ENCODE data around the gene PTPN7. TPM values are rescaled to one million over a fixed set of nuclear protein-coding genes. Genes with fewer than 3 reads are reported as not detected.

Gene PTPN7
- total RNA-seq: not detected in 2 replicates

DNA sequence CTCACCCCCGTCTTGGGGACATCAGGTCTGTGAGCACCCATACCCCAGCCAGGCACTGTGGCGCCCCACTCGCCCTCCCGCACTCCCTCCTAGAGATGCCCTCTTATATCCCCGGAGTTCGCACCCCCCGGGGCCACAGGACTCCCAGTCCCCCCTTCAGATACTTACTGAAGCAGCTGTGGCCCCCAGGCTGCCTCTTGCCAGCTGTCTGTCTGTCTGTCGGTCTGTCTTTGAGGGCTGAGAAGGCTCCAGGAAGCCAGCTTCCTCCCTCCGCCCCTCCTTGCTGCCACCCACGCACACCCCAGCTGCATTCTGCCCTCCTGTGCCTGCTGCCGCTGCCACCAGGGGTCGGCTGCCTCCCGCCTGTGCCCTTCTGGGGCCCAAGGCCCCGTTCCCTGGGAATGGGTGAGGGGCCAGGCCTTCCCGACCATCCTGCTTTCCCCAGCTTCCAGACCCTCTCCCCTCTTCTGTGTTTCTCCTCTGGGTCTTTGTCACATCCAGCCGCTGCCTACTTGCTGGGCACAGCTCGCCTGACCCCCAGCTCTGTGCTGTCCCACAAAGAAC lies at the start of gene PTPN7:
Gene PTPN7, minus strand, starts transcription at position 226 of the 564 bp plus-strand sequence. CDS start 1,200 bp downstream, outside the sequence.

DNA sequence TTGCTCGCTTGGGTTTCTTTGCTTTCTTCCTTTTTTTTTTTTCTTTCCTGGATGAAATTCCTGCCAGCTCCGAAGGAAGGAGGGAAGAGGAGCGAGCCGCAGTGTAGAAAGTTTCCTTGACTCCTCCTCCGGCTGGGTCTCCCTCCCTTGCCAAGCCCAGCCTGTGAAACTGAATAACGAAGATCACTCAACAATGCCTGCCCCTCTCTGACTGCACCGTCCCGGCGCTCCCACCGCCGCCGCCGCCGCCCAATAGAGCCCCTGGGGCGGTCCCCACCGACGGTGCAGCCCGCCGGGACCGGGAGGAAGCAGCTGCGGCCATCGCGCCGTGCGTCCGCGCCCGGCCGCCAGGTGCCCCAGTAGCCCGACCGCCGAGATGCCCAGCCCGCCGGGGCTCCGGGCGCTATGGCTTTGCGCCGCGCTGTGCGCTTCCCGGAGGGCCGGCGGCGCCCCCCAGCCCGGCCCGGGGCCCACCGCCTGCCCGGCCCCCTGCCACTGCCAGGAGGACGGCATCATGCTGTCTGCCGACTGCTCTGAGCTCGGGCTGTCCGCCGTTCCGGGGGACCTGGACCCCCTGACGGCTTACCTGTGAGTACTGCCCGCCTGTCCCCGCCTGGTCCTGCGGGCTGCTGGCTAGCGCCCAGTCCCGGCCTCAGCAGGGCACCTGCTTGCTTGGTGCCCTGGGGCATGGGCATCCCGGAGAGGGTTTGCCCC lies 33.4 kb upstream of the PTPN7 start, which contains the start of gene LGR6:
Gene LGR6, plus strand, starts transcription at position 186 of the 714 bp plus-strand sequence. Its CDS starts 191 bp downstream, at position 377.

DNA sequence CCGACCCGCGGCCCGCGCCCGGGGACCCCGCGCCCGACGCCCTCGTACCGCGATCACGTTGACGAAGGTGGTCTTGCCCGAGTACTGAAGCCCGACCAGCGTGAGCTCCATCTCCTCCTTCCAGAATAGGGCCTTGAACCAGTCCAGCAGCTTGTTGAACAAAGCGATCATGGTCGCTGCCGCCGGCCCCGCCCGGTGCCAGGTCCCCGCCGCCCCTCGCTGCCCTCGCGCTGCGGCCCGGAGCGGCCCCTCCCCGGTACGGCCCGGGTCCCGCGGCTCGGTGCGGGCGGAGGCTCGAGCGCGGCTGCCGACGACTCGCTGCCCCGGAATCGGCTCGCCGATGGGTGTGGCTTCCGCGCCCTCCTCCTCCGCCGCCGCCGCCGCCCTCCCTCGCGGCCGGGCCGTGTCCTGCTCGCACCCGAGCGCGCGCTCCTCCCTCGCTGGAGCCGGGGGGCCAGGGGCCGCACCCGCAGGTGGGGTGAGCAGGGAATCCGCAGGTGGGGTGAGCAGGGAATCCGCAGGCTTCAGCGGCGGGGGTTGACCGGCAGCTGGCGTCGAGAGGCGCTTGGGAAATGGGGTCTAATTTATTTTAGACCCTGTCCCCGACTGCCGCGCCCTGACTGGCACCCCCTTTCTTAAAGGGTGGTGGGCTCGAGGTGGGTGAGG lies 15.9 kb downstream of the PTPN7 start, which contains the start of gene ARL8A:
Gene ARL8A, minus strand, starts transcription at position 336 of the 666 bp plus-strand sequence. Its CDS starts 165 bp downstream, at position 171.

DNA sequence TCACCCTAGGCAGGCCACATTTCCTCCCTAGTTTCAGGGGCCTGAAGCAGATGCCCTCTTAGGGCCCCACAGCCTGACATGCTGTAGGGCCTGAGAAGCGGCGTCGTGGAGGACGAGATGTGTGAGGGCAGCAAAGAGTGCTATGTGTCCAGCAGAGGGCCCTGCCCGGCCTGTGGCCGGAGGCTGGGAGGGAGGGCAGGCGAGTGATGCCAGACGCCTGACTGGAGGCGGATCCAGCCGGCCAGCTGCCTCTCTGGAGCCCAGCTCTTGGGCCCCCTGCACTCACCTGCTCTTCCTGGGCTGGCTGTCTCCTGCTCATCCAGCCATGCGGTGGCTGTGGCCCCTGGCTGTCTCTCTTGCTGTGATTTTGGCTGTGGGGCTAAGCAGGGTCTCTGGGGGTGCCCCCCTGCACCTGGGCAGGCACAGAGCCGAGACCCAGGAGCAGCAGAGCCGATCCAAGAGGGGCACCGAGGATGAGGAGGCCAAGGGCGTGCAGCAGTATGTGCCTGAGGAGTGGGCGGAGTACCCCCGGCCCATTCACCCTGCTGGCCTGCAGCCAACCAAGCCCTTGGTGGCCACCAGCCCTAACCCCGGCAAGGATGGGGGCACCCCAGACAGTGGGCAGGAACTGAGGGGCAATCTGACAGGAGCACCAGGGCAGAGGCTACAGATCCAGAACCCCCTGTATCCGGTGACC lies 37.6 kb downstream of the PTPN7 start, which contains the start of gene GPR37L1:
Gene GPR37L1, plus strand, starts transcription at position 279 of the 697 bp plus-strand sequence. Its CDS starts 47 bp downstream, at position 326.

Other genes starting within 250 kb of the PTPN7 start
- not detected in 2 replicates for gene LMOD1, start 214.1 kb downstream of the PTPN7 start, total RNA-seq
- gene TIMM17A, start 205.1 kb downstream of the PTPN7 start, total RNA-seq: 43.3 and 57.8 TPM in 2 replicates
- gene RNPEP, start 178.0 kb downstream of the PTPN7 start, total RNA-seq: 93.3 and 109 TPM in 2 replicates
- 77.4 and 79.1 TPM in 2 replicates for gene ELF3, start 150.0 kb downstream of the PTPN7 start, total RNA-seq
- gene GPR37L1, start 37.7 kb downstream of the PTPN7 start, total RNA-seq: under 0.01 TPM in 1 of 2 replicates, not detected in the other
- gene ARL8A, start 15.9 kb downstream of the PTPN7 start, total RNA-seq: 30.1 and 44.3 TPM in 2 replicates
- not detected in 2 replicates for gene LGR6, start 33.2 kb upstream of the PTPN7 start, total RNA-seq
- 6.0 and 14.7 TPM in 2 replicates for gene UBE2T, start 181.3 kb upstream of the PTPN7 start, total RNA-seq
- 11.6 and 25.4 TPM in 2 replicates for gene PPP1R12B, start 188.1 kb upstream of the PTPN7 start, total RNA-seq